OCI-LY7 (cell line): ENCODE data around the gene CDH15. TPM values are rescaled to one million over a fixed set of nuclear protein-coding genes. Genes with fewer than 3 reads are reported as not detected.

Experiments used
- BruUV-seq: library from RNA; stranded (reverse); fragments of 400-500 nt; replicated peaks from 2 replicates; lab custom pipeline; 2021; lab: Mats Ljungman, UMichigan
- CTCF ChIA-PET: fragments of 300-600 bp; sonication (Branson Sonifier 250); formaldehyde crosslinking; loops from one replicate; lab custom pipeline; 2022; ENCODE audit warnings: antibody characterized with exemption; ENCODE audit not compliant: unreplicated experiment; lab: Charles Lee
- POLR2A ChIA-PET: fragments of 300-600 bp; sonication (Branson Sonifier 250); formaldehyde crosslinking; loops from one replicate; lab custom pipeline; 2022; ENCODE audit warnings: antibody characterized with exemption; lab: Charles Lee
- DNase-seq: peaks from one replicate; pipeline ENCODE4 v3.0.0-alpha.2; 2015; ENCODE audit warnings: low spot score
- H2AFZ ChIP-seq: fragments of 200-600 bp; sonication (generic), shearing (Covaris generic); 2 replicates; pipeline ENCODE4 v1.6.1; 2014; ENCODE audit warnings: mild to moderate bottlenecking, antibody characterized with exemption, low read length, moderate library complexity
- H3K27ac ChIP-seq: fragments of 200-600 bp; sonication (generic); 2 replicates; pipeline ENCODE4 v1.5.1; 2014; ENCODE audit warnings: mixed run types, low read depth, mild to moderate bottlenecking, moderate library complexity, low read length, inconsistent platforms; ENCODE audit not compliant: poor library complexity, severe bottlenecking
- H3K36me3 ChIP-seq: fragments of 200-600 bp; sonication (generic); 2 replicates; pipeline ENCODE4 v1.6.1; 2014; ENCODE audit warnings: mild to moderate bottlenecking, antibody characterized with exemption, low read length, moderate library complexity, mixed read lengths; ENCODE audit not compliant: insufficient read depth
- H3K4me1 ChIP-seq: fragments of 200-600 bp; sonication (generic); 2 replicates; pipeline ENCODE4 v1.5.1; 2014; ENCODE audit warnings: mild to moderate bottlenecking, low read length; ENCODE audit not compliant: insufficient read depth, poor library complexity, severe bottlenecking
- H3K4me2 ChIP-seq: fragments of 200-600 bp; sonication (generic); 2 replicates; pipeline ENCODE4 v1.6.1; 2014; ENCODE audit warnings: mild to moderate bottlenecking, low read length
- H3K4me3 ChIP-seq: fragments of 200-600 bp; sonication (generic); 2 replicates; pipeline ENCODE4 v1.5.1; 2014; ENCODE audit warnings: mild to moderate bottlenecking, low read depth, low read length; ENCODE audit not compliant: poor library complexity, severe bottlenecking
- H3K79me2 ChIP-seq: fragments of 200-600 bp; sonication (generic); 2 replicates; pipeline ENCODE4 v1.6.1; 2016; ENCODE audit warnings: low read depth, mild to moderate bottlenecking, low read length, moderate library complexity, mixed read lengths; ENCODE audit not compliant: insufficient read depth
- H3K9me2 ChIP-seq: fragments of 200-600 bp; sonication (generic); 2 replicates; pipeline ENCODE4 v1.6.1; 2016; ENCODE audit warnings: mild to moderate bottlenecking, low read length, mixed read lengths; ENCODE audit not compliant: insufficient read depth
- H3K9me3 ChIP-seq: fragments of 200-600 bp; sonication (generic); 2 replicates; pipeline ENCODE4 v1.6.1; 2014; ENCODE audit warnings: mild to moderate bottlenecking, mixed run types, low read length, mixed read lengths
- H4K20me1 ChIP-seq: fragments of 200-600 bp; sonication (generic); 2 replicates; pipeline ENCODE4 v1.6.1; 2014; ENCODE audit warnings: mild to moderate bottlenecking, antibody characterized with exemption, low read length, moderate library complexity, mixed read lengths; ENCODE audit not compliant: insufficient read depth
- EZH2phosphoT487 ChIP-seq: fragments of 200-600 bp; sonication (generic); IDR thresholded peaks from 2 replicates; pipeline ENCODE4 v1.6.1; 2018; ENCODE audit warnings: low read depth, borderline replicate concordance, mild to moderate bottlenecking, mixed run types, antibody characterized with exemption, low read length, moderate library complexity, mixed read lengths
- intact Hi-C: fragments of 100-400 bp; cut with micrococcal nuclease; formaldehyde crosslinking; loops from one replicate; pipeline ENCODE4 v1.10.0; 2022; ENCODE audit not compliant: unreplicated experiment
- total RNA-seq, 2 experiments: library from RNA; depleted of rRNA in 1 of 2; stranded (reverse); fragments of >200 nt in 1 of 2; shearing (Covaris generic) in 1 of 2; gene quantifications; 2 replicates each; pipeline ENCODE4 v1.2.3, GENCODE V29; 2014 to 2022
- TF ChIP-seq, protein P1 (sequence below): fragments of 200-600 bp; sonication (generic); conservative IDR thresholded peaks from 2 replicates; pipeline ENCODE4 v1.5.1; 2014; ENCODE audit warnings: mild to moderate bottlenecking, antibody characterized with exemption, low read length, moderate library complexity, mixed read lengths

CDH15 gene
- total RNA-seq, 2 experiments from 2014 or later: not detected

DNA sequence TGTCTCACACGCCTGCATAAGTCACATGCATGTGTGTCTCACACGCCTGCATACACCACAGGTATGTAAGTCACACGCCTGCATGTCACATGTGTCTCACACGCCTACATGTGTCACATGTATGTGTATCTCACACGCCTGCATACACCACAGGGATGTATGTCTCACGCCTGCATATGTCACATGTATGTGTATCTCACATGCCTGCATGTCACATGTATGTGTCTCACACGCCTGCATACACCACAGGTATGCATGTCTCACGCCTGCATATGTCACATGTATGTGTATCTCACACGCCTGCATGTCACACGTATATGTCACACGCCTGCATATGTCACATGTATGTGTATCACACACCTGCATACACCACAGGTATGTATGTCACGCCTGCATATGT lies 13.8 kb upstream of the CDH15 start:
- intact Hi-C loops: no loop called here
- no peaks in the 10 kb centered on the region for H3K9me2 ChIP-seq

DNA sequence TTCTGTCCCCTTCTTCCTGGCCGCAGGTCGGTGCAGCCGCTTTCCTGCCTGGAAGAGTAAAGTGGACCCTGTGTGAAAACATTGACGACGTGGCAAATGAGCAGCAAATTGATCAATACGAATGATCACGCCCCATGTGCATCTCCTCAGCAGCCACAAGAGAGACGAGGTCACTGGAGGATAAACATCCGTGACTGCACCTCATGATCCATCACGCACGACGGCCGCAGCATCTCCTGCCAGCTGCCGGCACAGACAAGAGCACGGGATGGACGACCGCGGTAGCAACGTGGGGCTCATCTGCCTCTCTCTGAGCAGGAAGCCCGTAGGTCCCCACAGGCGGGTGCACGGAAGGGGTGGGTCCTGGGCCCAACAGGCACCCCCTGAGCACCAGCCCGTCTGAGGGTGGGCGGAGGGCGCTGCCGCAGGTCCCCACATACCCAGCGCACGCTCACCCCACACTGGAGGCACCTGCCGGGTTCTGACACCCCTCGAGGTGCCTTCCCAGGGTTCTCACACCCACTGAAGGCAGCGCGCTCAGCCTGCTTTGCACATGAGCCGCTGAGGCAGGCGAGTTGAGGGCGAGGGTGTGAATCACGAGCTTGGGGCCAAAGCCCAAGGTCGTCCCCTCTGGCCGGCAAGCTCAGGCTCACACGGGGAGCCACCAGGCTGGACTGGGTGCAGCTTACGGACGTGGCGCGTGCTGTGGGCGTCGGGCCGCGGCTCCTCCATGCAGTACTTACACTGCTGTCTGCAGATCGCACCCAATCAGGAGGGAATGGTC lies 12.3 kb upstream of the CDH15 start:
- ChIA-PET CTCF (no interaction called here), POLR2A (no interaction called here)
- H3K27ac ChIP-seq: no peak overlapping the region
- DNase-seq: no peak
- intact Hi-C loops: no loop called here
- H4K20me1 ChIP-seq: no peaks in the 10 kb centered on the region
- TF ChIP-seq EZH2phosphoT487: no peak
- TF ChIP-seq, protein P1, sequence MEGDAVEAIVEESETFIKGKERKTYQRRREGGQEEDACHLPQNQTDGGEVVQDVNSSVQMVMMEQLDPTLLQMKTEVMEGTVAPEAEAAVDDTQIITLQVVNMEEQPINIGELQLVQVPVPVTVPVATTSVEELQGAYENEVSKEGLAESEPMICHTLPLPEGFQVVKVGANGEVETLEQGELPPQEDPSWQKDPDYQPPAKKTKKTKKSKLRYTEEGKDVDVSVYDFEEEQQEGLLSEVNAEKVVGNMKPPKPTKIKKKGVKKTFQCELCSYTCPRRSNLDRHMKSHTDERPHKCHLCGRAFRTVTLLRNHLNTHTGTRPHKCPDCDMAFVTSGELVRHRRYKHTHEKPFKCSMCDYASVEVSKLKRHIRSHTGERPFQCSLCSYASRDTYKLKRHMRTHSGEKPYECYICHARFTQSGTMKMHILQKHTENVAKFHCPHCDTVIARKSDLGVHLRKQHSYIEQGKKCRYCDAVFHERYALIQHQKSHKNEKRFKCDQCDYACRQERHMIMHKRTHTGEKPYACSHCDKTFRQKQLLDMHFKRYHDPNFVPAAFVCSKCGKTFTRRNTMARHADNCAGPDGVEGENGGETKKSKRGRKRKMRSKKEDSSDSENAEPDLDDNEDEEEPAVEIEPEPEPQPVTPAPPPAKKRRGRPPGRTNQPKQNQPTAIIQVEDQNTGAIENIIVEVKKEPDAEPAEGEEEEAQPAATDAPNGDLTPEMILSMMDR: no peak
- no peak overlapping the region for H3K4me3 ChIP-seq
- no peak overlapping the region for H3K4me2 ChIP-seq
- H3K79me2 ChIP-seq: no peaks in the 10 kb centered on the region
- H3K36me3 ChIP-seq: no peaks in the 10 kb centered on the region
- peaks cover 11% of the 10 kb centered on the region for H3K4me1 ChIP-seq
- no peaks in the 10 kb centered on the region for H3K9me2 ChIP-seq
- 0 out of 2 replicates have a peak, but pooled peaks cover 5% of the 10 kb centered on the region for H3K9me3 ChIP-seq
- BruUV-seq: no TSS peak
- H2AFZ ChIP-seq: no peak overlapping the region

More for the DNA sequence above, 13.8 kb upstream of the CDH15 start:
- H4K20me1 ChIP-seq: no peaks in the 10 kb centered on the region
- DNase-seq: no peak
- H3K9me3 ChIP-seq: 0 out of 2 replicates have a peak, but pooled peaks cover 5% of the 10 kb centered on the region
- no peak overlapping the region for H3K4me2 ChIP-seq
- no peak overlapping the region for H3K27ac ChIP-seq
- no peak overlapping the region for H2AFZ ChIP-seq
- ChIA-PET POLR2A (no interaction called here), CTCF (no interaction called here)
- BruUV-seq: no TSS peak
- no peaks in the 10 kb centered on the region for H3K79me2 ChIP-seq
- H3K4me3 ChIP-seq: no peak overlapping the region
- H3K36me3 ChIP-seq: 0 out of 2 replicates have a peak, but pooled peaks cover 3% of the 10 kb centered on the region
- no peak for TF ChIP-seq EZH2phosphoT487
- TF ChIP-seq, protein P1: no peak
- H3K4me1 ChIP-seq: peaks cover 20% of the 10 kb centered on the region

DNA sequence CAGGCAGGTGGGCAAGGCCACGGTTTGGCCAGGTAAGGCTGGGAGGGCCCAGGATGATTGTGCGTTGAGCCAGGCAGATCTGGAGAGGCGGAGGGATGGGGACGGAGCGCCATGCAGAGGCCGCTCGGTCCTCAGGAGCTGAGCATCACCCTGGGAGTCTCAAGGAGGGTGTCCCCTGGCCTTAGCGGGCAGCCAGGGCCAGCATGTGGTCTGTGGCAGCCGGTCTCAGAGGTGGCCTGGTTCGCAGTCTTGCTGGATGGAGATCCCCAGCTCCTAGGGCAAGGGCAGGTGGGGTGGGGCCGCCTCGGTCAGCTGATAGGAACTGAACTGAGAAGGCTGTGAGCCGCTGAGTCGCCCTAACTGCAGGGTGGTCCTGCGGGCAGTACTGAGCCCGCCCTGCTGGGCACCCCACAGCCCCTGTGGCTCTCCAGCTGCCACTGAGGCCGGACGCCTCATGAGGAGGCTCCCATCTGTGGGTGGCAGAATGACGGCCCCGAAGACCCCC lies 11.6 kb upstream of the CDH15 start:
- Histone ChIP-seq H2AFZ (no peak overlapping the region), H4K20me1 (no peaks in the 10 kb centered on the region), H3K36me3 (no peaks in the 10 kb centered on the region), H3K9me3 (0 out of 2 replicates have a peak, but pooled peaks cover 5% of the 10 kb centered on the region), H3K79me2 (no peaks in the 10 kb centered on the region), H3K4me2 (no peak overlapping the region), H3K4me3 (no peak overlapping the region), H3K9me2 (no peaks in the 10 kb centered on the region), H3K27ac (no peak overlapping the region), H3K4me1 (peaks cover 6% of the 10 kb centered on the region)
- ChIA-PET CTCF (no interaction called here), POLR2A (no interaction called here)
- TF ChIP-seq EZH2phosphoT487: no peak
- TF ChIP-seq, protein P1: no peak
- intact Hi-C loops: no loop called here
- no TSS peak for BruUV-seq
- DNase-seq: no peak
